NCI-H82 treated with DMSO at 0.1 percent for 48 hours (cell line): Measurements from ENCODE around the gene RANBP1.

Experiments used
- DNase-seq: peaks from one replicate; lab custom pipeline; 2025; ENCODE audit not compliant: unreplicated experiment; lab: John Stamatoyannopoulos, UW

Gene RANBP1

GRCh38 chr22:20135806-20136602 lies 20.1 kb downstream of the RANBP1 start:
- no peak for DNase-seq

DNA sequence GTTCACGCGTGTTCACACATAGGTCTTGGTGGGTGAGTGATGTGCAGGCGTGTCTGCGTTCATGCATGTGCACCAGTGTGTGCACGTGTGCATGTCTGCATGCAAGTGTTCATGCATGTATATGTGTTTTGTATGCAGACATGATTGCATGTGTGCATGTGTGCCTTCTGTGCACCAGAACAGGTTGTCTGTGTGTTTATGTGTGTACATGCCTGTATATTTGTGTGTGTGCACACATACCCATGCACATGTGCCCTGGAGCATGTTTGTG lies 20.6 kb downstream of the RANBP1 start:
- no peak for DNase-seq

GRCh38 chr22:20137113-20137512 lies 21.2 kb downstream of the RANBP1 start:
- DNase-seq = no peak

DNA sequence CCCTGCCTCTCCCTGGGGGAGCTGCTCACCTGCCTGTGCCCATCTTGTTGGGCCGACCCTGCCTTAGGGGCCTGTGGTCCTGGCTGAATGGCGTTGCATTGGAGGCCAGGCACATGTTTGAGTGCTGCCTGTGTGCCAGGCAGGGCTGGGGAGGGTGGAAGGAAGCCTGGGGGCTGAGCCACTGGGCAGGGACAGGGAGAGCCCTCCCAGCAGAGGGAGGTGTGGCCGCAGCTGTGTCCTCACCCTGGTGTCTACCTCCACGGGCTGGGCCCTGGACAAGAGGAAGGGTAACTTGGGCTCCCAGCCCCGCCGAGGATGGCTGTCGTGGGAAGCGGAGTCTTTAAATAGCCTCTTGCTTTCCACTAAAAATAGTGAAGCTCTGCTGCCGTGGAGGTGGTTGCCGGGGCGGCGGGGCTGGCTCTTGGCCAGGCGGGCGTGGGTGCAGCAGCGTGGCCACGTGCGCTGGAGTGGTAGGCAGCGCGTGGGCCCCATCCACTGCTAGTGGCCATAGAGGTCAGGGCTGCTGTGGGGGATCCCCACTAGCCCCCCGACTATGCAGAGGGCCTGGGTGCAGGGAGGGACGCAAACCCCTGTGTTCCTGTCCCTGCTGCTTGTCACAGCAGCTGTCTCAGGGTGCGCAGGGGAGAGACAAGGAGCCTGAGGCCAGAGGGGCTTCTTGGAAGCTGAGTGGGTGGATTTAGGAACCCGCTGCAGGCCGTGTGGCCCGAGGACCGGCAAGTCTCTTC lies 21.9 kb downstream of the RANBP1 start:
- no peak for DNase-seq

- no peak for DNase-seq
These were observed 22.5 kb downstream of the RANBP1 start for GRCh38 chr22:20138417-20138738.

DNA sequence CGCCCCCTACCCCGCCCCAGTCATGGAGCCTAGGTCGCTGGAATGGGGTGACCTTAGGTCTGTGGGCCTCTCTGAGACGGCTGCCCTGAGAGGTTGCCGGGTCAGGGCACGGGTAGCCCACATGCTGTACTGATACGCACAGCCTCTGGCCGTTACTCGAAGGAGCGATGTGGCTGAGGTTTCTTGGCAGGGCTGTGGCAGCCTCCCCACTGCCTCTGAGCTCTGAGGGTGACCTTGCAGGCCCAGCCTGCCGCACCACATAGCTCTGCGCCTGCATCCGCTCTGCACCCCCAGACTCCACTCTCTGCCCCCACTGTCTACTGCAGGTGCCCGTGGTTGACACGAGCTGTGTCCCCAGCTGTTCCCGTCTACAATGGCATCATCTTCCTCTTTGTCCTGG lies 23.0 kb downstream of the RANBP1 start:
- no peak for DNase-seq

GRCh38 chr22:20139391-20140106 lies 23.6 kb downstream of the RANBP1 start:
- no peak for DNase-seq

DNA sequence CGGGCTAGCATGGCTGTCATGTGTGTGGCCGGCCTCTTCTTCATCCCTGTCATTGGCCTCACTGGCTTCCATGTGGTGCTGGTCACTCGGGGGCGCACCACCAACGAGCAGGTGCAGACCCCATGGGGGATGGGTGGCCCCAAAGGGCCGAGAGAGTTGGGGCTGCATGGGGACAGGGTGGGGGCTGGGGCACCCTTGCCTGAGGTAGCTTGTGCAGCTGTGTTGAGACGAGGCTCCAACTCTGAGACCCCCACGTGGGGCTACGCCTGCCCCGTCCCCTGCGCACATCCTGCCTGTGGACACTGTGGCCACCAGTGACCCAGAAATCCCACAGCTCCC lies 24.2 kb downstream of the RANBP1 start:
- DNase-seq = no peak

GRCh38 chr22:20140521-20140964 lies 24.6 kb downstream of the RANBP1 start:
- no peak for DNase-seq

DNA sequence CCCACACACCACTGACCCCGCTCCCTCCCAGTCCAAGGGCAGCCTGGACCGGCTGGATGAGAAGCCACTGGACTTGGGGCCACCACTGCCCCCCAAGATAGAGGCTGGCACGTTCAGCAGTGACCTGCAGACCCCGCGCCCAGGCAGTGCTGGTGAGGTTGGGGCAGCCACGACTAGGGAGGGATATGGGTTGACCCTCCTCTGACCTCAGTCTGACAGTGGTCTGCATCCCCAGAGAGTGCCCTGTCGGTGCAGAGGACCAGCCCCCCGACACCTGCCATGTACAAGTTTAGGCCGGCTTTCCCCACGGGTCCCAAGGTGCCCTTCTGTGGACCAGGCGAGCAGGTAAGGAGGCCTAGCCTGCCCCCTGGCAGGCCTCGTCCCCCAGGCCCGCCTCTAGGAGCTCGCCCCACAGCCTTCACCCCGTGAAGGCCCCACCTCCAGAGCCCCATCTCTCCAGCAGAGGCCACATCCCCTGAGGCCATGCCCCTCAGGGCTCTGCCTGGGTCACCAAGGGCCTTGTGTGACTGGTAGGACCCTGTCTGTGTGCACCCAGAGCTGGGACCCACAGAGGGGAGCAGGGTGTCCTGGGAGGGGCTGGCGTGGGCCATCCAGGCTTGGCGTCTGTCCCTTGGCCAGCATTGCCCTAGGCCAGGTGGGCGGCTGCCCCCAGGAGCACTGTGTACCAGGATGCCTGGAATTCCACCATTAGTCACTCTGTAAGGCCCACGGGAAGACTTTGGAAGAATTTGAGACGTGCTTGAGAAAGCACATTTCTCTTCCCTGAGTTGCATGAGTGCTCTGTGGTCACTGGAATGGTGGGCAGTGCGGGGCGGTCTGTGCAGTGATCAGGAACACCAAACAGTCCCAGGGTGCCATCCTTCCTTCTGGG lies 25.5 kb downstream of the RANBP1 start:
- DNase-seq = no peak

DNA sequence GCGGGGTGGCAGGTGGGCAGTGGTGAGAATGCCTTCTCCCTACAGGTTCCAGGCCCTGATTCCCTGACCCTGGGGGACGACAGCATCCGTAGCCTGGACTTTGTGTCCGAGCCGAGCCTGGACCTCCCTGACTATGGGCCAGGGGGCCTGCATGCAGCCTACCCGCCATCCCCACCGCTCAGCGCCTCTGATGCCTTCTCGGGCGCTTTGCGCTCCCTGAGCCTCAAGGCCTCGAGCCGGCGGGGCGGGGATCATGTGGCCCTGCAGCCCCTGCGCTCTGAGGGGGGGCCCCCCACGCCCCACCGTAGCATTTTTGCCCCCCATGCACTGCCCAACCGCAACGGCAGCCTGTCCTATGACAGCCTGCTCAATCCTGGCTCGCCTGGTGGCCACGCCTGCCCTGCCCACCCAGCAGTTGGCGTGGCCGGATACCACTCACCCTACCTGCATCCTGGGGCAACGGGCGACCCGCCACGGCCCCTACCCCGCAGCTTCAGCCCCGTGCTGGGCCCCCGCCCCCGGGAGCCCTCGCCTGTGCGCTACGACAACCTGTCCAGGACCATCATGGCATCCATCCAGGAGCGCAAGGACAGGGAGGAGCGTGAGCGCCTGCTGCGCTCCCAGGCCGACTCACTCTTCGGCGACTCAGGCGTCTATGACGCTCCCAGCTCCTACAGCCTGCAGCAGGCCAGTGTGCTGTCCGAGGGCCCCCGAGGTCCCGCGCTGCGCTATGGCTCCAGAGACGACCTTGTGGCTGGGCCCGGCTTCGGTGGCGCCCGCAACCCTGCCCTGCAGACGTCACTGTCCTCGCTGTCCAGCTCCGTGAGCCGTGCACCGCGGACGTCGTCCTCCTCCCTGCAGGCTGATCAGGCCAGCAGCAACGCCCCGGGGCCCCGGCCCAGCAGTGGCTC lies 27.1 kb downstream of the RANBP1 start:
- no peak for DNase-seq

GRCh38 chr22:20143883-20144665 lies 28.2 kb downstream of the RANBP1 start:
- no peak for DNase-seq

DNA sequence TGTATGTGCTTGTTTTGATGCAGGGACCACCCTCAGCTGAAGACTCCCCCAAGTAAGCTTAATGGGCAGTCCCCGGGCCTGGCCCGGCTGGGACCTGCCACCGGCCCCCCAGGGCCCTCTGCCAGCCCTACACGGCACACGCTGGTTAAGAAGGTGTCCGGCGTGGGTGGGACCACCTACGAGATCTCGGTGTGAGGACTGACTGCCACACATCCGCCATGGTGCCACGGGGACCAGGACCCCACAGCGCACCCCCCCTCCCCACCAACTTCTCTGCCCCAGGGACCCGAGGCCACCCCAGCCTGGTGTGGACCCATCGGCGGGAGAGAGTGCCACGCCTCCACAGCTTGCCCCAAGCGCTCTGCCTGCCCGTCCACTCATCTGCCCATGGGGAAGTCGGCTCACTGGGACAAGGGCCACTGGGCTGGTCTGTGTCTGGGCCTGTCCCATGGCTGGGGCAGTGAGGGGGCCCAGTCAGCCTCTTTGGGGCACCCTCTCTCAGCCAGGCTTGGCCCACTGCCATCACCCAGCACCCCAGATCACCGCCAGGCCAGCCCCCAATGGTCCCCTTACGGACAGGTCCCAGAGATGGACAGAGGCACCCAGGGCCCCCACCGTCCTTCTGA lies 29.4 kb downstream of the RANBP1 start:
- no peak for DNase-seq

- DNase-seq = no peak
These were observed 29.9 kb downstream of the RANBP1 start for GRCh38 chr22:20145832-20146223.

DNA sequence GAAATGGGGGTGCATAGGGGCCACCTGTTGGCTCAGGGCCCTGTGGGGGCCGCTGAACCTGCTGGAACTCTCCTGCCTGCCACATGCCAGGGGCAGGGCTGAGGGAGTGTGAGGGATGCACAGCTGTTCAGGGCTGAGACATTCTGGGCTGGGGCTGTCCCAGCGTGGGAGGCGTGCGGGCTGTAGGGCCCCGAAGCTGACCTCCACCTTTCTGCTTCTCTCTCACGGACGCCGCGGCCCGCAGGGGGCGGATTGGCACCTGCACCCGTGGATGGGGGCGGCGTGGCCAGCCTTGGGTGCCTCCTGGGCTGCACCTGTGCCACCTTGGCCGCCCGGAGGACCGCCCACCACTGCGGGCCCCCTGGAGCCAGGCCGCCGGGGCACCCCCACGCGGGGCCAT lies 30.9 kb downstream of the RANBP1 start:
- no peak for DNase-seq

- DNase-seq = no peak
These were observed 31.5 kb downstream of the RANBP1 start for GRCh38 chr22:20147237-20147988.

DNA sequence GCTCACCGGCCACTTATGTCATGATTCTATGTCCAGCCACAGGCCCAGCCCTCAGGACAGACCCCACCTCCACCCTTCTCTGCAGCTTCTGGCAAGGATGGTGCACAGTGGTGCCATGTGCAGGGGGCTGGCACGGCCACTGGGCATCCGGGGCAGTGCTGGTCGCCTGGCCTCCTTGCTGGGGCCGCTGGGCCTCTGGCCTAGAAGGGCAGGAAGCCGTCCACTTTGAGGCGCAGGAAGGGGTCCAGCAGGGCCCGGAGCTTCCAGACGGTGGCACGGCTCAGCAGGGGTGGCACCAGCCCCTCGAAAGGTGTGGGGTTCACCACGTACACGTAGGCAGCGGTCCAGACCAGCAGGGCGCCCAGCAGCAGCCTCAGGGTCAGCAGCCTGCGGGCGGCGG lies 32.5 kb downstream of the RANBP1 start:
- no peak for DNase-seq
